ENCODE results near the gene ABCA13.

ABCA13 gene

GRCh38 chr7:48381571-48381970 is 210.3 kb downstream of the ABCA13 start:
- no peak for DNase-seq (ENCODE audit: low read depth)

GRCh38 chr7:48384180-48384752 is 213.0 kb downstream of the ABCA13 start:
- DNase-seq (ENCODE audit: low read depth), result no peak

DNA sequence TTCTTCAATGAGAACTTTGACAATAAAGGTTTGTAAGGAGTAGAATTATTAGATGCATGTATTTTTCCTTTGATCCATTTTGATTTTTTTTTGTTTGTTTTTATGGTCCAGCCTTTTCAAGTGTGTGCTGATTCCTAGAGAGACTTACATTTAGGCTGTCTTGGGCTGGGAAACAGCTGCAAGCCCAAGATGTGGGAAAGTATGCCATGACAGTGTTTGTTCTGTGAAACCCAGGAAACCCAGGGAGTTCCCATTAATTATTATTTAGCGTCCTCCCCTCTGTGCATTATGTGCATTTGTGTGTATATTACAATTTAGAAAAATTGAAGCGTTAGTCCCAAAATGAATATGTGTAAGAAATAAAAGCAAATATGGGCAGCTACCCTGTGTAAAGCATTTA is 216.7 kb downstream of the ABCA13 start:
- no peak for DNase-seq (ENCODE audit: low read depth)

- DNase-seq (ENCODE audit: low read depth), result no peak
Measured at GRCh38 chr7:48388911-48389310, 217.7 kb downstream of the ABCA13 start.

- DNase-seq (ENCODE audit: low read depth), result no peak
Measured at GRCh38 chr7:48389977-48390376, 218.7 kb downstream of the ABCA13 start.

GRCh38 chr7:48390388-48391327 is 219.4 kb downstream of the ABCA13 start:
- DNase-seq (ENCODE audit: low read depth), result no peak

DNA sequence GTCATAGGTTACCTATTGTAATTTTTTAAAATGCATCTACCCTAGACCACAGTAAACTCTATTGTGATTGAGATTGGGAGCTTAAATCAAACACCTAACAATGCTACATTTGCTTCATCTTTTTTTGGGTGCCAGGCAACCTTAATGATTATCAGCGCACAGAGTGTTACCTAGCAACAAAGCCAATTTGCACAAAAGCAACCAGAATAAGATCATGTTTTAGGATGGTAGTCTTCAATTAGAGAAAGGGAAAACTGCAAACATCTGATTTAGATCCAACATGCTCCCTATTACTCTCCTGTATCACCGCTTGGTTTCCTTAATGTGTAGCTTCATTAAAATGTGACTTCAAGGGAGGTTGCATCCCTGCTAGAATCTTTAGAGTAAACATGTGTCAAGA is 226.9 kb downstream of the ABCA13 start:
- DNase-seq (ENCODE audit: low read depth), result no peak

GRCh38 chr7:48402721-48403120 is 231.5 kb downstream of the ABCA13 start:
- no peak for DNase-seq (ENCODE audit: low read depth)

GRCh38 chr7:48408731-48409130 is 237.5 kb downstream of the ABCA13 start:
- no peak for DNase-seq (ENCODE audit: low read depth)

DNA sequence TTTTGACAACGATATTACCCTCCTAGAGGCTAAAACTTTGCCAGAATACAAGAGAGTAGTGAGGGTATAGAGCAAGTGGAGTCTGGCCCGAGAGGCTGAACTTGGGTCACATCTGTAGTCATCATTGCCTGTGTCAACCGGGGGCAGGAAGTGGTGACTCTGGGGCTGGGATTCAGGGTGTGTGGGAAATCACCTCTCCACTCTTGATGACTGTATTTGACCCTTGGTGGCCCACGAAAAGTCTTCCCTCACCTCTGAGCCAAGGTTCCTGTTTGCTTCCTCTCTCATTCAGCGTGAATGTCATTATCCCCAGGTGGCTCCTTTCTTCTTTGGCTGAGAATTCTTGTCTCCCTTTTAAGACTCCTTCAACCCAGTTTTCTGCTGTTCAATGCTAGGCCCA is 240.4 kb downstream of the ABCA13 start:
- DNase-seq (ENCODE audit: low read depth), result no peak

GRCh38 chr7:48414011-48414732 is 242.9 kb downstream of the ABCA13 start:
- no peak for DNase-seq (ENCODE audit: low read depth)

DNA sequence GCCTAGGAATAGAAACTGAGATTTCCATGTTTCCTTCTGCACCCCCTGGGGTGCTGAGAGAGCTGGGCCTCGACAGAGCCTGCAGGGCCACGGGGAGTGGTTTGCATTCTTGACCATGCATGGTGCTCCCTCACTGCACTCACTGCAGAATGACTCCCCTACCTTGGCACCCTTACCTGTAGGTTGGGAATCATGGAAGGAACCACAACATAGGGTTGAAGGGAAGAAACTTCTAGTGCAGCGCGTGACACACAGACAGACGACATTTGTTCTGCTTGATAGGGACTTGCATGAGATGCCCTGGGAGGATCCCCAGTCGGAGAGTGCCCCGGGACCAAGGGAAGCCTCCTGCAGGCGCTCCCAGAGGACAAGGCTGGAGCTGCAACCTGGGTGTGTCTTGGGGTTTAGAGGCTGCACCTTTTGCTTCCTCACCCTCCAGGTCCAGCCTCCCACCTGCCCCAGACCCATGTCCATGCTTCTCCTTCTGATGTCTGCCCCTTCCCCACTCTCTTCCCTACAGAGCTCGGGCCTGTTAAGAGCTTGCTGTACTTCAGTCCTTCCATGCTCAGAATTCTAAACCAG is 245.2 kb downstream of the ABCA13 start:
- DNase-seq (ENCODE audit: low read depth), result no peak

- DNase-seq (ENCODE audit: low read depth), result no peak
Measured at GRCh38 chr7:48419401-48419800, 248.1 kb downstream of the ABCA13 start.

GRCh38 chr7:48420206-48420605 is 248.9 kb downstream of the ABCA13 start:
- no peak for DNase-seq (ENCODE audit: low read depth)

- no peak for DNase-seq (ENCODE audit: low read depth)
Measured at GRCh38 chr7:48421357-48421756, 250.1 kb downstream of the ABCA13 start.

GRCh38 chr7:48424731-48425130 is 253.5 kb downstream of the ABCA13 start:
- DNase-seq (ENCODE audit: low read depth), result no peak

GRCh38 chr7:48426331-48426965 is 255.2 kb downstream of the ABCA13 start:
- no peak for DNase-seq (ENCODE audit: low read depth)

- DNase-seq (ENCODE audit: low read depth), result no peak
Measured at GRCh38 chr7:48426966-48427555, 255.8 kb downstream of the ABCA13 start.

- DNase-seq (ENCODE audit: low read depth), result no peak
Measured at GRCh38 chr7:48427671-48428070, 256.4 kb downstream of the ABCA13 start.

- no peak for DNase-seq (ENCODE audit: low read depth)
Measured at GRCh38 chr7:48428091-48428684, 256.9 kb downstream of the ABCA13 start.

- DNase-seq (ENCODE audit: low read depth), result no peak
Measured at GRCh38 chr7:48429117-48429516, 257.9 kb downstream of the ABCA13 start.

Data from stimulated activated CD8-positive, alpha-beta memory T cell treated with anti-CD3 and anti-CD28 coated beads, Interleukin-15, amount 100 ng/mL, for 1 hour (primary cell).